NCI-H2171 (cell line): Measurements from ENCODE around the gene SEPTIN8.

Source experiments
- DNase-seq: peaks from one replicate; lab custom pipeline; 2025; lab: John Stamatoyannopoulos, UW

The SEPTIN8 gene, protein sequence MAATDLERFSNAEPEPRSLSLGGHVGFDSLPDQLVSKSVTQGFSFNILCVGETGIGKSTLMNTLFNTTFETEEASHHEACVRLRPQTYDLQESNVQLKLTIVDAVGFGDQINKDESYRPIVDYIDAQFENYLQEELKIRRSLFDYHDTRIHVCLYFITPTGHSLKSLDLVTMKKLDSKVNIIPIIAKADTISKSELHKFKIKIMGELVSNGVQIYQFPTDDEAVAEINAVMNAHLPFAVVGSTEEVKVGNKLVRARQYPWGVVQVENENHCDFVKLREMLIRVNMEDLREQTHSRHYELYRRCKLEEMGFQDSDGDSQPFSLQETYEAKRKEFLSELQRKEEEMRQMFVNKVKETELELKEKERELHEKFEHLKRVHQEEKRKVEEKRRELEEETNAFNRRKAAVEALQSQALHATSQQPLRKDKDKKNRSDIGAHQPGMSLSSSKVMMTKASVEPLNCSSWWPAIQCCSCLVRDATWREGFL

DNA sequence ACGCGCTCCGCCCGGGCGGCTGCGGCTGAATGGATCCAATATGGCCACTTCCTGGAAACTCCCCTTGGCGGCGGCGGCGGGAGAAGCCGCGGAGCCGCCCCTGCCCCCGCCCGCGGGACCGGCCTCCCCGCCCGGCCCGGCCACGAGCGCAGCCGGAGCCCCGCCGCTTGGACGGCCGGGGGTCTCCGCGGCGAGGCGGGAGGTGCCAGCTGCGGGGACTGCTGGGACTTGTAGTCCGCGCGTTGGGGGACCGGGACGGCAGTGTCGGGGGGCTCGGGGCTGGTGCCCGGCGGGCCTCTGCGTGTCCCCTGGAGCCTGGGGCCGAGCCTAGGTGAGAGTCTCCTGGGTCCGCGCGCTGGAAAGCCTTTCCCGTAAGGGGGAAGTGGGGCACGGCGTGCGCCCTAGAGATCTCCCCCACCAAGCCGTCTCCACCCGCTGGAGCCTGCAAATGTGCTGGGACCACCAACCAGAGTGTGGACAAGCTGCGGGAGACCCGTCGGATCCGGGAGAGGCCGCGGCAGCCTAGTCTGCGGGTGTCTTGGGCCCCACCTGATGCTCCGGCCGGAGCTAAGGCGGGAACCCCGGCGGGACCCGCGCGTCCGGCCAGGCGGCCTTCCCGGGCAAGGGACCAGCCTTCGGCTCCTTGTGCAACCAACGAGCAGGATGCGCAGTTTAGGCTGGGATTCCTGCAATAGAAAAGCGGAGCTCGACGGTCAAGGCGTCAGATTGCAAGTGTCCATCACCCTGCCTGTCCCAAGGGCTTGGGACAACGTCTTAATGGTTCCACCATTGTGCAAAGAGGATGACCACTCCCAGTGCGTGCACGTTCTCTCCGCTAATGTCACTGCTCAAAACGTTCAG lies at the start of gene SEPTIN8:
SEPTIN8 (minus strand) TSS at position 31 of the 861 bp plus-strand sequence. CDS start 102 bp downstream, outside the sequence.
- no peak for DNase-seq

DNA sequence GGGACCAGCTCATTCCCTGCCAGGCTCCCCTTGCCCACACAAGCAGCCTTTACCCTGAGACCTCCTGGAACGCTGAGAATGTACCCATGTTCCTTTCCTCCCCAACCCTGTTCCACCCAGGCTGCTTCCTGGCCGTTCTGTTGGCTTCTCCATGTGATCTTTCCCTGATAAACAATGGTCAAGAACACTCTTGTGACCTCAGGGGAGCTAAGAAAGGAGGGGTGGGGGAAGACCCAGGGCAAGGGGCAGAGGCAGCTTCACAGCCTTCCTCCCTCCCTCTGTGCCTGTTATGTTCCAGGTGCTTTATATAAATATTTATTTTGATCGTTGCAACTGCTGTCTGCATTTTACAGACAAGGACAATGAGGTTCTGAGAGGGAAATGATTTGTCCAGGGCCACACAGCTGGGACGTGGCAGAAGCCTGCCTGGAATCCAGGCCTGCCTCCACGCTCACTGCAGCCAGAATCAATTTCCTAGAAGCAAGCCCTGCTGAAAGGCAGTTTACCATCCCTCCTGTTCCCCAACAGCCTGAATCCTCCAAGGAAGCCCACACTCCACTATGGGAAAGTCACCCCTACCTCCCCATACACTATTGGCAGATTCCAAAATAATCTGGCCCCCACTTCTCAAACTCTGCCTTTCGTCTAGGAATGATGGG lies 49.5 kb upstream of the SEPTIN8 start:
- DNase-seq = no peak

DNA sequence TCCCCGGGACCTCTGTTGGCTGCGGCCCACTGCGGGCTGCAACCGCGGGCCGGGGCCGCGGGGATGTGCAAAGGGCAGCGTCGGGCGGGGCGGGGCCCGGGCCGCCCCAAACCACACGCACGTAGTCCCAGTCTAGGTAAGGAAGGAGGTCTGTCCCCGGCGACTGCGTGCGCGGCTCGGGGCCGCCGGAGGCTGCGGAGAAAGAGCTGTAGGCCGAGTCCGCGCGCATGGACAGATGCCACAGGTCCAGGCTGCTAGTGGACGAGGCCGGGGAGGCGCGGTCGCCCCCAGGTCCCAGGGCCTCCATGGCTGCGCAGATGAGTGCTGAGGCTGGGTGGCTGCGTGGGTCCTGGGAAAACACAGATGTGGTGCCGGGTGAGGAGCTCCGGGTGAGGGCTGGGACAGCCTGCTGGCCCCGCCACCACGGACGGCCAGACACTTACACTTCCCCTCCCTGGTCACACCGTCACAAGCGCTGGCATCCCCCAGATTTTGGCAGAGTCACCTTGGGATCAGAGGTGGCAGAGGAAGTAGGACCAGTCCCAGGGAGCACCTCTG lies 48.9 kb upstream of the SEPTIN8 start:
- no peak for DNase-seq

DNA sequence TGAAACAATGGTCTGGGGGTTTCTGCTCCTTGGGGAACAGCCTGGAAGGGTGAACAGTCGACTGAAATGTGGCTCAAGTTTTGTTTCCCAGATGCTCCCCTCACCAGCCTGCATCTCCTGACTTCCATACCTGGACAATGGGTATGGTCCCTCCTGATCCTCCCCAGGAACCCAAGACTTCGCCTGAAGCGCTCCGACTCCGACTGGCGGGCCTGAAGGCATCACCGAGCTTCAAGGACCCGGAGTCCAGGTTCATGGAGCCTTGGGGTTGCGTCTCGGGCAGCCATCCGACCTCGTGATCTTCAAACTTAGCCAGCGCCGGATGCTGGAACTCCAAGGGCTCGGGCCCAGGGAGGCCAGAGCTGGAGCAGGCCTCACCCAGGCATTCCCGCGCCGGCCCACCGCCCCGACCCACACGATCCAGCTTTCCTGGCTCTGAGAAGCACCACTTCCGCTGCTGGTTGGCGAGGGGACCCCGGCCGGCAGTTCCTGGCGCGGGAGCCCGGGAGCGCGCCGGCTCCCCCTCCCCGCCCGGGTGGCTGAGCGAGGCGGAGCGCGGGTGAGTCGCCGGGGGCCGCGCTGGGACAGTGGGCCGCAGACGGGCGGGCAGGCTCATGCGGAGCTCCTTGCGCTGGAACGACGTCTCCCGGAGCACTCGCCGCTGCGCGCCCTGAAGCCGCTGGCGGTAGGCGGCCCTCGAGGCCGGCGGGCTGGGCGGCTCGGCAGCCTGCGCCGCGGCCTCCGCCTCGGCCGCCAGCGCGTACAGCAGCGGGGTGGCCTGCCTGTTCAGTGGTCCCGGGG lies 48.2 kb upstream of the SEPTIN8 start:
- no peak for DNase-seq

DNA sequence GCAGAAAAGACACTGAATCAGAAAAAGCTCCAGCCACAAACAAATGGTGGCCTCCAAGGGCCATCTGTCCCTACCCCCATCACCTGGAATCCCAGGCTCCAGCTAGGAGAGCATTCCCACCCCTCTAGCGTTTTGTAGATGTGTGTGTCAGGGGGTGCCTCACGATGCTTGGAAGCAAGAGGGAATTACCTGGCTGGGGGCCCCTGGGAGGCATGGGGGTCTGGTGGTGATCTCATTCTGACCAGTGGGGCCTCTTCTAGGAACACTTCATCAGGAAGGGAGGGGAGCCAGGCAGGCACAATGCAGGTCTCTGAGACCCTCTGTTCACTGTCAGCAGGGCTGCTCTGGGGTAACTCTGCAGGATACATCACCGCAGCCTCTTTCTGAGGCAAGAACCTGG lies 47.4 kb upstream of the SEPTIN8 start:
- DNase-seq = no peak

DNA sequence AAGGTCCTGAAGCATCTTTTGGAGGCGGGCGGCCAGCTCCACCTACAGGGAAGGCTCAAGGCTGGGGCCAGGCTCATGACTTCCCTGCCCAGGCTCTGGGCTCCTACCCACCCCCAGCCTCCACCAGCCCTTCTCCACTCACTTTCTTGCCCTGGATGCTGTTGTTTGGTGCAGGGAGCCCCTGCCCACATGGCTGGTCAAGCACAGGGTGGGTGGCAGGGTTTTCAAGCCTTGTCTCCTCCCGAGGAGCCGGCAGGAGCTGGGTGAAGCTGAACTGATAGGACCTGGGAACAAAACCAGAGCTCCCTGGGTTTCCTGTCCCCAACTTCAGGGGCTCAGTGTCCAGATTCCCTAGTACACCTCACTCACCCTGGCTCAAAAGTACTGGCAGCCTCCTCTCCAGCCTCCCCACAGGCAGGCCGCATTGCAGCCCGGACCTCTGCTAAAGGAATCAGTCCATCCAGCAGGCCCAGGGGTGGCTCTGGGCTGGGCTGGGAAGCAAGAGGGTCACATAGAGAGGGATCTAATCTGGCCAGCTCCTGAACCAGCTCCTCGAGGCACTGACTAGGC lies 46.5 kb upstream of the SEPTIN8 start:
- no peak for DNase-seq

DNA sequence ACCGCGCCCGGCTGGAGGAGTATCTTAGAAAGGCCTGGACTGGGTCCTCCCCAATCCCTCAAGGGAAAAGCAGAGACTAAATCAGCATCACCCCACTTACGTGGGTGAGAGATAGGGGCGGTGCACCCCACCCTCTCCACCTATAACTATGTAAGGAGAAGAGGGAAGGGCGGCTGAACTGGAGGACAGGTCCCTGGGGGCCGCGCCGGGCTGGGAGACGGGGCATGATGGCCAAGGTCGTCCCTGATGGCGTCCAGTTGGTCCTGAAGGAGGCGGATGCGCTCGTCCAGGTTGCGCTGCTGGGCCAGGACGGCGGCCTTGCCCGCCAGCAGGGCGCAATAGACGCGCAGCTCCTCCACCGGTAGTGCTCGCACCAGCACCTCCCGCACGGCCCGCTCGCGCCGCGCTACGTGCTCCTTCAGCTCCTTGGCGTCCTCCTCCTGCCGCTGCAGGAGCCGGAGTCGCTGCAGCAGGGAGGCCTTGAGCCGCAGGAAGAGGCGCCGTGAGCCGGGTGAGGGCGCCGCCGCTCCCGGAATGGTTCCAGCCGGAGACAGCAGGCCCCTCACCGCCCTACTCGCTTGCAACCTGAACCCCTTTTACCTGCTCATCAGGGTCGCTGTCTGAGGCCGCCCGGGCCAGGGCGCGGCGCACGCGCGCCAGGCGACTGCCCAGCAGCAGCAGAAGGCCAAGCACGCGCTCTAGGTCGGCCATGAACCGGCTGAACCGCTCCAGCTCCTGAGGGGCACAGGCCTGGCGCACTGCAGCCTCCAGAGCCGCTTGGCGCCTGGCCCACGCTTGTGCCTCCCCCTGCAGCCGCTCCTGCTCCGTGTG lies 45.8 kb upstream of the SEPTIN8 start:
- no peak for DNase-seq

DNA sequence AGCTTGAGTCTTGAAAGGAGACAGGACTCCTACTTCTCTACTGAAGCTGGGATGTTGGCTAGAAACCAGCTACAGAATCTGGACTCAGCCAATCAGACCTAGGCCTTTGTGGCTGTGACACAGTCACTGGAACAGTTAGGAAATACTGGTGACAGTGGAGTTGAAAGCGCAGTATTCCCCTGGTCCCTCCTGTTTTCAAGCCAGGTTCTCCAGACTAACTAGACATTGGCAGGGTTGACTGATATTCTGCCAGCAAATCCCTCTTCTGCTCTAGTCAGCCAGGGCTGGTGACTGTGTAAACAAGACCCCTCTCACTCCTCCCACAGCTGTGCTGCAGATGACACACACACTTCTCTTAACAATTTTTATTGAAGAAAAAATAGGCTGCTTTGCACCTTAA lies 44.8 kb upstream of the SEPTIN8 start:
- DNase-seq = no peak

DNA sequence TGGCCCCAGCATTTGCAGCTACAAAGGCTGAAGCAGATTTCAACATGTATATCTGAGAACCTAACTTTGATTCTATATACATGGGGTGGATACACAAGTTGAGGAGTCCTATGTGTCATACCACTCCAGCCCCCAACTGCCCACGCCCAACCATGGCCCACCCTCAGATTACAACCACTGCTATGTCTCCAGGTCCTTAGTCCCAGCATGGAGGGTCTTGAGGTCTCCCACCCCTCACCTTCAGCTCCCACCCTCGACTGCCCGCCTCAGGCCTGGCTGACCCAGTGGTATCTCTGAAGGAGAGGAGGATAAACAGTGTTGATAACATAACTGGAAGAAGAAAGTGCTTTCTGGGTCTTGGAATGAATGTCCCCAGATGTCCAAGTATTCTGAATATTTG lies 44.3 kb upstream of the SEPTIN8 start:
- no peak for DNase-seq

DNA sequence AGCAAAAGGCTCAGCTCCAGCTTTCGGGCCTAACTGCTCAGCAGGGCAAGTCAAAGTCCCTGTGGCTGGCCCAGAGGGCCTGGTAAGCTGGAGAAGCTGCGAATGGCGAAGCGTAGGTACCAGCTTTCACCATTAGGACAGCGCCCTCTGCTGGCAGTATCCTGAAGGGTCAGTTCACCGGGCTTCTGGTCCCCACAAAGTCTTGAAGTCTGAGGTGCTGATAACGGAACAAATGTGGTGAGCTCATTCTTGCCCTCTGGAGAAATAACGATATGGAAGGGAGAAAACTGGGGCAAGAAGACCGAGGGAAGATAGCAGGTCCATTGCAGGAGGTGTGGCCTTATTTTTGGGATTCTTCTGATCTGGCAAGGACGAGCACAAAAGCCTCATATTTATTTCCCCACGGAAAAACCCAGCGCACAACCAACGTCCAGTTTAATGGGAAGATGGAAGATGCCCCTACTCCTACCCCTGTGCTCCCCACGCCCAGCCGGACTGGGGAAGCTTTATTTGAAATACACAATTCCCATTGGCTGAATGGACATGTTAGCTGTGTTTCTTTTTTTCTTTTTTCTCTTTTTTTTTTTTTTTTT lies 43.2 kb upstream of the SEPTIN8 start:
- DNase-seq = peak; percentile 30

DNA sequence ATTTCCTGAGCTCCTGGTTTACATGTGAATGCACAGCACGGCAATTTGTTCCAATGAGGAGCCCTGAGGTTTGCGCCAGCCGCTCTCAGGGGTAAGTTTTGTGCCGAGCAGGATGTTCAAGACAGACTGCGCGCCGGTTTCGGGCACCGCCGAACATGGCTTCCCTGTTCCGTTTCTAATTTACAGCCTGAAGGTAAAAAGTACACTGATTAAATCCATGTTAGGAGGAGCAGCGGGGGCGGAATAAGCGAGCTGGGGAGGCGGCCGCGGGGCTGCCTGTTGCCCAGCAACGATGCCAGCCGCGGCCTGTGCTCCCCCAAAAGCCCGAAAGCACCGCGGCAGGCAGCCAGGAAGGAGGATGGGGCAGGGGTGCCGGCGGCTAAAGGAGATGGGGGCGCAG lies 42.4 kb upstream of the SEPTIN8 start:
- no peak for DNase-seq

DNA sequence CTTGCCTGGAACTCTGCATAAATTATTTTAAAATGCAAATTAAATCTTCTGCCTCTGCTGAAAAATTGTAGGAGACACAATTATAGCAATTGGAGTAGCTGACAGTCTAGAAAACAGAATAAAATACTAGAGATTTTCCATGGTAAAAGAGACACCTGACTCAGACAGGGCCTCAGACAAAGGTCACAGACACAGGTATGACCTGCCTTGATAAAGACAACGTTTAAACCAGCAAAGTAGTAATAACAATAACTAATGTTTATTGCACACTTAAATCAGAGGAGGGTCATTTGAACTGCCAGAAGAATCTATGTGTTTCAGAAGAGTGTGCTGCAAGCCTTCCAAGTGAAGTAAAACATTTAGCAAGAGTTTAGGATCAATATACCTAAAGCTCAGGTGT lies 40.0 kb upstream of the SEPTIN8 start:
- no peak for DNase-seq

DNA sequence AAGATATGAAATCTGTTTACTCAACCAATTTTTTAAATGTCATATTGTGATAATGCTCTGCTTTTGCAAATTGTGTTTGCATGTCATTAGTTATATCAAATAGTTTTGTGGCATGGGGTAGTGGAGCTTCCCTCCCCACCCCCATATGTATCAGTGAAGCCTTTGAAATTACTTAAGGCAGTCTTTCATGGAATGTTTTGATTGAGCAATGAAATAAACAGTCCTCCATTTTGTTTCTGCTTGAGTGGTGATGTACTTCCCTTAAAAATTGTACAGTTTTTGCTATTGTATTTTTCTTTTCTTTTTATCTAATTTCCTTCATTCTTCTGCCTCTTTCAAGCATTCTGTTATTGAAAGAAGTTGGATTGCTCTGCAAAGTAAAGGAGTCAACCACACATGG lies 39.5 kb upstream of the SEPTIN8 start:
- DNase-seq = no peak

DNA sequence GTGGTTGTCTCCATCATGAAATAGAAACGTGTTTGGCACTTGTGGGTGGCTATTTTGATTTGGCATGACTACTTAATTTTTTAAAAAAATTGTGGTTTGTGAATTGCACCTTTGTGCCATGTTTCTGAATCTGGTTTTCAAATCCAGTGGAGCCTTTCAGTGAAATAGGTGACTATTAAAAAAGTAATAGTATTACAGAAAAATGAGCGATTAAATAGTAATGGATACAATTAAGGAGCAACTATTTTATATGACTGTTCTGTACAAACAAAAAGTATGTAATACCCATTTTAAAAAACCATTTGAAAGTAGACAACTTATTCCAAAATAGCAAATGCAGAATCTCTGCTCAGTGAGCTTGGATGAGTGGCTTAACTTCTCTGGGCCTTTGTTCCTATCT lies 39.0 kb upstream of the SEPTIN8 start:
- no peak for DNase-seq

DNA sequence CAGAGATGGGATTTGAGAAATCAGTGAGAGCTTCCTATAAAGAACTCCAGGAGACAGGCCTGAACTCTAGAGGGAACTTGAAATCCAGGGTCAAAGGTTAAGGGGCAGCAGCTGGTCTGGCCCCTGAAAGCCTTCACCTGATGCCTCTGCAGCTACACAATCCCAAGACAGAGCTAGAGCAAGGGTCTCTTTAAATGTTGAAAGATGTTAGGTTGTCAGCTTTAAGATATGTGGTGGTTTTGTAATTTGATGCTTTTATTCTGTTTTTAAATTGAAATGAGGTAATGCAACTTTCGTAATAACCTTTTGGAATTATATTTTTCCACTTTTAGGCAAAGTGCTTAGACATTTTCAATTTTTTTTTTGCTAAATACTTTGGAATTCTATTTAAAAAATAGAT lies 38.4 kb upstream of the SEPTIN8 start:
- no peak for DNase-seq

DNA sequence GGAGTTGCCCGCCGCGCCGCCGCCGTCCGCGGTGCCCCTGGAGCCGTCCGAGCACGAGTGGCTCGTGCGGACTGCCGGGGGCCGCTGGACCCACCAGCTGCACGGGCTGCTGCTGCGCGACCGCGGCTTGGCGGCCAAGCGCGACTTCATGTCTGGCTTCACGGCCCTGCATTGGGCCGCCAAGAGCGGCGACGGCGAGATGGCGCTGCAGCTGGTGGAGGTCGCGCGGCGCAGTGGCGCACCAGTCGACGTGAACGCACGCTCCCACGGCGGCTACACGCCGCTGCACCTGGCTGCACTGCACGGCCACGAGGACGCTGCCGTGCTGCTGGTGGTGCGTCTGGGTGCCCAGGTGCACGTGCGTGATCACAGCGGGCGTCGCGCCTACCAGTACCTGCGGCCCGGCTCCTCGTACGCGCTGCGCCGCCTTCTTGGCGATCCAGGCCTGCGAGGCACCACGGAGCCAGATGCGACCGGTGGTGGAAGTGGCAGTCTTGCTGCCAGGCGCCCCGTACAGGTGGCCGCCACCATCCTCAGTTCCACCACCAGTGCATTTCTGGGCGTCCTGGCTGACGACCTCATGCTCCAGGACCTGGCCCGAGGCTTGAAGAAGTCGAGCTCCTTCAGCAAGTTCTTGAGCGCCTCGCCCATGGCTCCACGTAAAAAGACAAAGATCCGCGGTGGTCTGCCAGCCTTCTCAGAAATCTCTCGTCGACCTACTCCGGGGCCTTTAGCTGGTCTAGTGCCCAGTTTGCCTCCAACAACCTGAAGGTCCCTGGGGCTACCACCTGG lies 37.7 kb upstream of the SEPTIN8 start:
- DNase-seq = no peak

DNA sequence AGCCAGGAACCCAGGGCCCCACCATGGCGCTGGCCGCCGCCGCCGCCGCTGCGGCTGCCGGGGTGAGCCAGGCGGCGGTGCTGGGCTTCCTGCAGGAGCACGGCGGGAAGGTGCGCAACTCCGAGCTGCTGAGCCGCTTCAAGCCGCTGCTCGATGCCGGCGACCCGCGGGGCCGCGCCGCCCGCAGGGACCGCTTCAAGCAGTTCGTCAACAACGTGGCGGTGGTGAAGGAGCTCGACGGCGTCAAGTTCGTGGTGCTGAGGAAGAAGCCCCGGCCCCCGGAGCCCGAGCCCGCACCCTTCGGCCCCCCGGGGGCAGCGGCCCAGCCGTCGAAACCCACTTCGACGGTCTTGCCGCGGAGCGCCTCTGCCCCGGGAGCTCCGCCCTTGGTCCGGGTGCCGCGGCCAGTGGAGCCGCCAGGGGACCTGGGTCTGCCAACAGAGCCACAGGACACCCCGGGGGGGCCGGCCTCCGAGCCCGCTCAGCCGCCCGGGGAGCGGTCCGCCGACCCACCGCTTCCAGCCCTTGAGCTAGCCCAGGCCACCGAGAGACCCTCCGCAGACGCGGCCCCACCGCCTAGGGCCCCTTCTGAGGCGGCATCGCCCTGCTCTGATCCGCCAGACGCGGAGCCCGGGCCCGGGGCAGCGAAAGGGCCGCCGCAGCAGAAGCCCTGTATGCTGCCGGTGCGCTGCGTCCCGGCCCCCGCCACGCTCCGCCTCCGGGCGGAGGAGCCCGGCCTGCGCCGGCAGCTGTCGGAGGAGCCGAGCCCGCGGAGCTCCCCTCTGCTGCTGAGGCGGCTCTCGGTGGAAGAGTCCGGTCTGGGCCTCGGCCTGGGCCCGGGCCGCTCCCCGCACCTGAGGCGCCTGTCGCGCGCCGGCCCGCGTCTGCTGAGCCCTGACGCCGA lies 36.8 kb upstream of the SEPTIN8 start:
- peak; percentile 15 for DNase-seq
